ENCODE results near the gene MT1X.
"Not testable (repeated sequence)": the region's sequence is repeated elsewhere in the genome, so short reads cannot be mapped to it uniquely, and the experiment has no call there.

MT1X gene

GRCh38 chr16:56657555-56658326 lies 24.5 kb upstream of the MT1X start, which contains the start of gene MT1F:
TSS of gene MT1F (plus strand) at chr16:56657959. CDS start at chr16:56658059, 100 bp downstream.
- DNase-seq: peak; percentile 57

- no peak for DNase-seq
Observed at GRCh38 chr16:56658327-56658875, 23.9 kb upstream of the MT1X start.

- DNase-seq: no peak
Observed at GRCh38 chr16:56662357-56663354, 19.6 kb upstream of the MT1X start.

- no peak for DNase-seq
Observed at GRCh38 chr16:56664506-56664905, 17.8 kb upstream of the MT1X start.

- not testable (repeated sequence) for DNase-seq
Observed at GRCh38 chr16:56665286-56666261, 16.7 kb upstream of the MT1X start.

- DNase-seq: peak; percentile 52
Observed at GRCh38 chr16:56667581-56668571, 14.4 kb upstream of the MT1X start, which contains the start of gene MT1G. TSS of gene MT1G (minus strand) at chr16:56668065. CDS start at chr16:56667993, 72 bp downstream.

GRCh38 chr16:56669005-56669839 lies 13.0 kb upstream of the MT1X start, which contains the start of gene MT1H:
TSS of gene MT1H (plus strand) at chr16:56669814. CDS start at chr16:56669885, 71 bp downstream.
- peak; percentile 14 for DNase-seq

- DNase-seq: no peak
Observed at GRCh38 chr16:56669840-56670619, 12.2 kb upstream of the MT1X start.

- no peak for DNase-seq
Observed at GRCh38 chr16:56670620-56670934, 11.7 kb upstream of the MT1X start.

- DNase-seq: not testable (repeated sequence)
Observed at GRCh38 chr16:56671691-56672090, 10.6 kb upstream of the MT1X start.

GRCh38 chr16:56672171-56672570 lies 10.1 kb upstream of the MT1X start:
- not testable (repeated sequence) for DNase-seq

- DNase-seq: no peak
Observed at GRCh38 chr16:56672761-56673536, 9.3 kb upstream of the MT1X start.

- DNase-seq: peak; percentile 16
Observed at GRCh38 chr16:56673921-56674320, 8.3 kb upstream of the MT1X start.

GRCh38 chr16:56674570-56674969 lies 7.7 kb upstream of the MT1X start:
- DNase-seq: not testable (repeated sequence)

GRCh38 chr16:56675685-56676210 lies 6.5 kb upstream of the MT1X start:
- DNase-seq: peak; percentile 15

- no peak for DNase-seq
Observed at GRCh38 chr16:56677474-56677873, 4.8 kb upstream of the MT1X start.

GRCh38 chr16:56679078-56679730 lies 3.1 kb upstream of the MT1X start:
- no peak for DNase-seq
